DLD1 (cell line): ENCODE data around the gene IGSF9.
"Not testable (repeated sequence)": the region's sequence is repeated elsewhere in the genome, so short reads cannot be mapped to it uniquely, and the experiment has no call there.

Experiments used
- in situ Hi-C: cut with HindIII; loops from 2 replicates; pipeline ENCODE4 v1.10.0; 2017; ENCODE audit warnings: low sequenced_read_pairs

Gene IGSF9

DNA sequence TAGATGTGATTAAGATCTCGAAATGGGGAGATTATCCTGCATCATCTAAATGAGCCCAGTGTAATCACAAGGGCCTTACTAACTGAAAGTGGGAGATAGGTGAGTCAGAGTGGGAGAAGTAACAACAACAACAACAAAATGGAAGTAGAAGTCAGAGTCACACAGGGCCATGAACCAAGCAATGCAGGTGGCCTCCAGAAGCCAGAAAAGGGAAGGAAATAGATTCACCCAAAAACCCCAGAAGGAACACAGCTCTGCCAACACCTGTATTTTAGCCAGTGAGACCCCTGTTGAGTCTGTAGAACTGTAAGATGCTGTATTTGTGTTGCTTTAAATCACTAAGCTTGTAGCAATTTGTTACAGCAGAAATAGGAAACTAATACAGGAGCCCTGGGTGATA is 24.2 kb downstream of the IGSF9 start:
- in situ Hi-C loops, result no loop called here

DNA sequence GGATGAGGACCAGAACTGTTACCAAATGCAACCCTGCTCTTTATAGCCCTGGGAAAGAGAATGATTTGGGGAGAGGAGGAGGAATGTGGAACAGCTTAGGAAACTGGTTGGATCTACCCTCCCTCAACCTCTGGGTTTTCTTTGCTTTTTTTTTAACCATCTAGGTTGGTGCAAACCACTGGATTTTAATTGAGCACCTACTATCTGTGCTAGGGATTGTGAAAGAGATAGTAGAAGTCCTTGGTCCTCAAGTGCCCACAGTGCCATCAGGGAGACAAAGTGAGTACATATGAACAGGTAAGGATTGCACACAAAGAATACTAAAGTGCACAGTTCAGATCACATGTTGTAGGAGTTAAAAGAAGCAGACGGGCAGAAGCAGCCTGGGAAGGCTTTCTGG is 24.8 kb downstream of the IGSF9 start:
- in situ Hi-C loops, result no loop called here

- in situ Hi-C loops, result no loop called here
Observed at GRCh38 chr1:159920202-159920601, 25.2 kb downstream of the IGSF9 start.

GRCh38 chr1:159919236-159919865 is 26.1 kb downstream of the IGSF9 start:
- in situ Hi-C loops, result no loop called here

- in situ Hi-C loops, result no loop called here
Observed at GRCh38 chr1:159918352-159919200, 26.8 kb downstream of the IGSF9 start.

- in situ Hi-C loops, result no loop called here
Observed at GRCh38 chr1:159917533-159918351, 27.7 kb downstream of the IGSF9 start.

- in situ Hi-C loops, result no loop called here
Observed at GRCh38 chr1:159916242-159917051, 29.0 kb downstream of the IGSF9 start.

DNA sequence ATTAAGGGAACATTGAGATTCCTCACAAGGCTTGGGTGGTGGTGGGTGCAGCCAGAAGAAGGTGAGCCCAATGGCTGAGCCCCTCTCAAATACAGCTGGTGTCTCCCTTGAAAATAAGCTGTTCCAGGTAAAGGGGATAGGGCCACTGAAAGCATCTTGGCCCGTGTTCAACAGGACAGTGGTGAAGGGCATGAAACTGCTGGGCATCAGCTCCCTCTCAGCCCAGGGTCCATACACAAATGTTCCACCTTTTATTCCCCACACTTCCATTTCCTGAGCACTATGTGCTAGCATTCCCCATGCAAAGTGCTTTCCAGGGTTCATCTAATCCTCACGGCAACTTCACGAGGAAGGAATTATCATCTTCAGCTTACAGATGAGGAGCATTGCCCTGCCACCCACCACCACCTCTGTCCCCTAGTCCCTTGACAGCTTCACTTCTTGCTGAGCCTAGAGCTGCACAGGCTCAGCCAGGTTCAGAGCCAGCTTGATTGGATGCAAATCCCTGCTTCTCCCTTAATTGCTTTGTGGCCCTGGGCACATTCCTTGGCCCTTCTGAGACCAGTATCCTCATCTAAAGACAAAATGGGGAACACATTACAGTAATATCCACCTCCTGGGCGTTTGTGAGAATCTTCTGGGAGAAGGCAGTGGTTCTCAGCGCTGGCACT is 29.7 kb downstream of the IGSF9 start:
- in situ Hi-C loops, result no loop called here

DNA sequence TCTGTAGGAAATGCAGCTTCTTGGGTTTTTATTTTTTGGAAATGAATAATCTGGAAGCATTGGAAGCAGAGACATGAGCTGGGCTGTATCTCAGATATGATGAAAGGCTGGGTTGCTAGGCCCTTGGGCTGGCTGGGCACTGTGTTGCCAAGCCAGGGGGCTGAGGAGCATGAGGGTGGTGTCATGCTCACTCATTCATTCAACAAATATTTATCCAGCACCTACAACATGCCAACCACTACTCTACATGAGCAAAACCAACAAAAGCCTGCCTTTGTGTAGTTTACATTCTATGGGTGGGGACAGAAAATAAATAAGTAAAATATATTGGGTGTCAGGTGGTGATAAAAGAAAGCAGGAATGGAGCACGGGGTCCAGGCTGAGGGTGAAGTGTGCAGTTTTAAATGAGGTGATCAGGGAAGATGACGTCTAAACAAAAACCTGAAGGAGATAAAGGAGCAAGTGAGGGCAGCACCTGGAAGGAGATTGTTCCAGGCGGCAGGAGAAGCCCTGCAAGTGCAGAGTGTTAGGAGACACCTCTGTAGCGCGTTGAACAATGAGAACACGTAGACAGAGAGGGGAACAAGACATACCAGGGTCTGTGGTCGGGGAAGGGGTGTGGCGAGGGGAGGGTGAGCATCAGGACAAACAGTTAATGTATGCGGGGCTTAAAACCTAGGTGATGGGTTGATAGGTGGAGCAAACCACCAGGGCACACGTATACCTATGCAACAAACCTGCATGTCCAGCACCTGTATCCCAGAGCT is 31.0 kb downstream of the IGSF9 start:
- in situ Hi-C loops, result no loop called here

GRCh38 chr1:159913451-159914192 is 31.8 kb downstream of the IGSF9 start:
- in situ Hi-C loops, result no loop called here

DNA sequence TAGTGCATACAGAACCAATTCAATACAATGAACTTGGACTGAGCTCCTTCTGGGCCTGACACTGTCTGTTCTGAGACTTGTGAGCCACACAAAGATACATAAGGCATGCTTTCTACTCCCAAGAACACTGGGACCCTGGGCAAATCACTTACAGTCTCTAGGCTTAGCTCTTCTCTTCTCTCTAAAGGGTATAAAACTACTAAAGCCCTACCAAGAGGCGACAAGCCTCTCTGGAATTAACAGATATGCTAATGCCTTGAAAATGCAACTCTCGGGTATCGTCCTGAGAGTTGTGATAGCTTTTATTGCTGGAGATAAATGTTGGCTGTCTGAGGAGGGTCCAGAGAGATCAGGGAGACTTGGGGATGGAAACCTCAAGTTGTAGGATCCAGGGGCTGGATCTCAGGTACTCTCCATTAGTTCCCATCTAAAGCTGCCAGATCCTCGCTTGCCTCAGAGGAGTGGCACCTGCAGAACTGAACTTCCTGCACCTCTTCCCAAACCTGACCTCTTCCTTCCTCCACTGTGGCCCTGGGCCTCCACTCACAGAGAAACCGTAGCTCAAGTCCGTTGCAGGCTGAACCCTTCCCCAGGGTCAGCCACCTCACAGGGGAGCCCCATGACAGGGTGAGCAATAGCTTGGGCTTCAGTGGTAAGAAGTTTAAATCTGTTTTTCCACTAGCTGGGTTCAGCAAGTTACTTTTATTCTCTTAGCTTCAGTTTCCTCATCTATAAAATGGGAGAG is 33.9 kb downstream of the IGSF9 start:
- in situ Hi-C loops, result no loop called here

DNA sequence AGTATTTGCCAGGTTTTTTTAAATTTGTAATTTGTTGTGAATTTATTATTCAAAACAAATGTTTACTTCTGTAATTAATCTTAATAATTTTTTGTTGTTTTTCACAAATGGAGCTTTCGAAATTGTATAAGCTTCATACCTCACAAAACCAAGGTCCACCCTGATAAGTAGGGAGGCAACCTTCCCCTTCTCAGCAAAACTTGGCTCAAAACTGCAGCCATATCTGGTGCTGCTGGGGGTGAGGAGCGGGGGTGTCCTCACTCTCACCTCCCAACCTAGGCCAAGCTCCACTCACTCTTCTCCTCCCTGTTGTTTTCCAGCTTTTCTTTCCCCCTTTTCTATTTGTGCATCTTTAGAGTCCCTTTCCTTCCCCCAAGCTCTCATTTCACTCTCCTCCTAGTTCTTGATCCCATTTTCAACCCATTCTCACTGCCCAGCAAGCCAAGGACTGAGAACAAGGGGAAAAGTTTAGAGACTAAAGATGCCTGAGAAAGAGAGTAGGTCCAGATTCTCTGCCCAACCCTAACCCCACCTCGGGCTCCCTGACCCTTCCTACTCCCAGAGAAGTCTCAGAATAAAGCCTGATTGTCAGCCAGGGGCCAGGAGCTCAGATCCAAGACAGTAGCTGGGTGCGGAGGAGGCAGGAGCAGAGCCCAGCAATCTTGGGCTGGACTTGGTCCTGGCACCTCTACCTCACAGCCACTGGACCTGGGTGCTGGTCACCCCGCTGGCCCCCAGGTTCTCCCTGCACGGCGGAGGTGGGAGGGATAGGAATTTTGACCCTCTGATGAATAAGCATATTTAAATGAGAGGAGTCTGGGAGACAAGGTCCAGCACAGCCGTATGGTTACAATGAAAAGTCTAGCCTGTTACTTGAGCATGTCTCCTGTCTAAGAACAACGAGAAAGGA is 37.1 kb downstream of the IGSF9 start:
- in situ Hi-C loops, result no loop called here

- in situ Hi-C loops, result no loop called here
Observed at GRCh38 chr1:159906960-159907359, 38.5 kb downstream of the IGSF9 start.

DNA sequence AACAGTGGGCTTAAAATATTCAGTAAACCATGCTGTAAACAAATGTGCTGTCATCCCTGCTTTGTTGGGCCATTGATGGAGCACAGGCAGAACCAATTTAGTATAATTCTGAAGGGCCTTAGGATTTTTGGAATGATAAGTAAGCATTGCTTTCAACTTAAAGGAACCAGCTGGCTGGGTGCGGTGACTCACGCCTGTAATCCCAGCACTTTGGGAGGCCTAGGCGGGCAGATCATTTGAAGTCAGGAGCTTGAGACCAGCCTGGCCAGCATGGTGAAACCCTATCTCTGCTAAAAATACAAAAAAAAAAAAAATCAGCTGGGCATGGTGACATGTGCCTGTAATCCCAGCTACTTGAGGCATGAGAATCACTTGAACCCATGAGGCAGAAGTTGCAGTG is 41.4 kb downstream of the IGSF9 start:
- in situ Hi-C loops, result not testable (repeated sequence)

DNA sequence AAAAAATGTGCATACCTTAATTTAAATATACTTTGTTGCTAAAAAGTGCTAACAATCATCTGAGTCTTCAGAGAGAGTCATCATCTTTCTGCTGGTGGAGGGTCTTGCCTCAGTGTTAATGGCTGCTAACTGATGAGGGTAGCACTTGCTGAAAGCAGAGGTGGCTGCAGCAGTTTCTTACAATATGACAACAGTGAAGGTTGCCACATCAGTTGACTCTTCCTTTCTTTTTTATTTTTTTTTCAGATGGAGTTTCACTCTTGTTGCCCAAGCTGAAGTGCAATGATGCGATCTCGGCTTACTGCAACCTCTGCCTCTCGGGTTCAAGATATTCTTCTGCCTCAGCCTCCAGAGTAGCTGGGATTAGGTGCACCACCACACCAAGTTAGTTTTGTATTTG is 42.9 kb downstream of the IGSF9 start:
- in situ Hi-C loops, result no loop called here

GRCh38 chr1:159900755-159901360 is 44.6 kb downstream of the IGSF9 start:
- in situ Hi-C loops, result no loop called here
